Epithelial cell of prostate (primary cell): ENCODE measurements around the gene EGF.
"Not testable (repeated sequence)": the region's sequence is repeated elsewhere in the genome, so short reads cannot be mapped to it uniquely, and the experiment has no call there.

Experiments
- DNase-seq: peaks from one replicate; pipeline ENCODE4 v3.0.0-alpha.2; 2011; ENCODE audit warnings: low read depth, low spot score
- H3K27ac ChIP-seq: fragments of 450-650 bp; 2 replicates; pipeline ENCODE4 v1.5.1; 2017; ENCODE audit warnings: mild to moderate bottlenecking

Gene EGF

GRCh38 chr4:110019153-110019552 lies 106.5 kb downstream of the EGF start:
- DNase-seq: no peak
- H3K27ac ChIP-seq: no peak overlapping the region

DNA sequence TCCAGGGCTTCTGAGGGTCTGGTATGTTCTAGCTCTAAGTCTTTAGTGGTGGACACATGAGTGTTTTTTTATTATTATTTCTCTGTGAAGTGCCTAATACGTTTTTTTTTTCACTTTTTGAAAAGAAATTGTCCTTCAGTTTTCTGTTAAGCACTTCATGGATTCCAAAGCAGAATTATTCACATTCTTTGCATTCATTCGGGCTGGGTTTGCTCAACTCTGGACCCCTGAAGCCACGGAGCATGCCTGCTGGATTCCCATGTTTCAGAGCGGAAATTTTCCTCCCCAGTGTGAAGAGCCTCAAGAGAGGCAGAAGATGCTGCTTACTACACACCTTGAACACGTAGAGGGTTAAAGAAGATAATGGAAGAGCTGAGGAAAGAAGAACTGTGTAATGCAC lies 107.5 kb downstream of the EGF start:
- no peak for DNase-seq
- no peak overlapping the region for H3K27ac ChIP-seq

DNA sequence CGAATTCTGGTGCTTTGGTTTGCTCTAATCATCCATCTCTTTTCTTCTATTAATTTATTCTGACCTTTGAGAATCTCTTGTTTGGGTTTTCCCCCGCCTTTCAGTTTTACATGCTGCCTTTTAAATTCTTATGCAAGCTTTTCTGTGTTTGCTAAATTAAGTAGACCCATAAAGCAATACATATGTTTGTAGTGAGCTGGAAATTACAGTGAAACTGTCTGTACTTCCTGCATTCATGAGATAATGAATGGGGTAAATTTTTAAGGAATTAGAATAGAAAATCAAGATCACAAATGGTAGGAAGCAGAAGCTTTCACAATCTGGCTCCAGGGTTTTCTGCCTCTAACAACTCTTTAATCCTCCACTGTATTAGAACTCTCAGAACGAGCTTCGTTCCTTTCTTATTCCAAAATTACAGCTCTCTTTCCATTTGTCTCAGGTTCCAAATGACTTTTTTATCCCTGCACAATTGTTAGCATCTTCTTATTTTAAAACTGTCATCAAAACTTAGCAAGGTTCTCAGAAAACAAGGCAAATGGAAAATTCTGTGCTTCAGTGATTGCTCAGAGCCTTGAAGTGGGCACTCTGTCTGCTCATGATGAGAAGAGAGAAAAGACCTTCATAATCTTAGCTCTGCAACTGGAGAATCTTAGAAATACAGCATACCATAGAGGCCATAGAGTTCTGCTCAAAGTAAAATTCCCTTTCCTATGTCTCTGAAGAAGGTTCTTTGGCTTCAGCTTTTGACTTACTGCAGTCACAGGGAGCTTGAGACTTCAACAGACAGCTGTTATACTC lies 108.2 kb downstream of the EGF start:
- no peak overlapping the region for H3K27ac ChIP-seq
- DNase-seq: no peak

- no peak for DNase-seq
- no peak overlapping the region for H3K27ac ChIP-seq
Observed at GRCh38 chr4:110022457-110022856, 109.8 kb downstream of the EGF start.

DNA sequence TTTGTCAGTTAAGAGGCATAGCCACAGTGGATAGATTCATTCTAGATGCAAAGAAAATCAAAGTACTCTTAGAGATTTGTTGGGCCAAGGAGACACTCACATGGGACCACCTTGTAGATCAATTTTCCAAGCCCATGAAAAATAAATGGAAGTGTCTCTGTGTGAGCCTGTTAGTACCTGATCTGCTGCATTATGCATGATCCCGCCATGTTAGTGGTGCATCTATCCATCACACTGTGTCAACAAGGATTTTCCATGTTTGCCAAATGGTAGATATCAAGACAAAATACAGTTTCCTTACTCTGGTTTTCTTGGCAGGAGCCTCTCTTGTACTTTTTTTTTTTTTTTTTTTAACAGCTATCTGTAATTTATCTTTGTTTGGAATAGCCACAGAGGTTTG lies 112.4 kb downstream of the EGF start:
- DNase-seq: no peak
- H3K27ac ChIP-seq: no peak overlapping the region

DNA sequence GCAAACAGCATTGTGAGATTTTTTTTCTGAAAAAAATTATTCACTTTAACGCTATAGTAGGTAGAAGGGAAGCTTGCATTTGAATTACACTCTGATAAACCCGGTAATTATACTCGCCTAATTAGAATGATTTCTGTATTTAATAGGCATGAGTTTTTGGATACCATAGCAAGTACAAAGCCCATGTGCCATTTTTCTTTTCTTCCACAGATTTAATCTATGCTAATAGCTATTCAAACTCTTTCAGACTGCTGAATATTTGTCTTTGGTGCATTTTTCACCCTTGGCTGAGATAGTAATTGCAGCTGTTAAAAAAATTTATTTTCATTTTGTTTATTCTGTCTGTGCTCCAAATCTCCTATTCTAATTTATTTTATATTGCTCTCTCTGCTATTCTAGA lies 113.0 kb downstream of the EGF start:
- H3K27ac ChIP-seq: no peak overlapping the region
- DNase-seq: no peak

GRCh38 chr4:110032603-110033002 lies 119.9 kb downstream of the EGF start:
- DNase-seq: no peak
- H3K27ac ChIP-seq: no peak overlapping the region

- no peak overlapping the region for H3K27ac ChIP-seq
- DNase-seq: no peak
Observed at GRCh38 chr4:110033355-110034025, 120.8 kb downstream of the EGF start.

- H3K27ac ChIP-seq: no peak overlapping the region
- no peak for DNase-seq
Observed at GRCh38 chr4:110034026-110034393, 121.3 kb downstream of the EGF start.

DNA sequence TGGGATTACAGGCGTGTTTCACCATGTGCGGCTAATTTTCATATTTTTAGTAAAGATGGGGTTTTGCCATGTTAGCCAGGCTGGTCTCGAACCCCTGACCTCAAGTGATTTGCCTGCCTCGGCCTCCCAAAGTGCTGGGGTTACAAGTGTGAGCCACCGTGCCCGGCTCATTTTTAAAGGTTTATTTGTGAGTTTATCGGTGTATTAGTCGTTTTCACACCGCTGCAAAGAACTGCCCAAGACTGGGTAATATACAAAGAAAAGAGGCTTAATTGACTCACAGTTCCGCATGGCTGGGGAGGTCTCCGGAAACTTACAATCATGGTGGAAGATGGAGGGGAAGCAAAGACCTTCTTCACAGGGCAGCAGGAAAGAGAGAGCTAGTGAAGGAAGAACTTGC lies 126.5 kb downstream of the EGF start:
- DNase-seq, H3K27ac ChIP-seq: not testable (repeated sequence)

DNA sequence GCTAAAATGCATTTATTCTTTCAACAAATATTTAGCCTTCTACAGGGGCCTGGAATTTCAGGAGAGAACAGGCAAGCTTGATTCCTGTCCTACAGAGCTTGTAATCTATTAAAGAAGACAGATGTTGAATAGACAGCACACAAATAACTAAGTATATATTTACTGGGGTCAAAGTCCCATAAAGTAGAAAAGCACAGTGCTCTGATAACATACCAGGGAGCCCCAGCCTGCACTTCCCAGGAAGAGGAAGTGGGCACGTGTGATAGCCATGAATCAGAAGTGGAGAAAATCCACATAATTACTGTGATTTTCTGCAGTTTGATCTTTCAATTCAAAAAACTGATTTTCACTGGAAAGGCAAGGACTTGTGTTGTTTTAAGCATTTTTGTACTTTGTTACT lies 129.1 kb downstream of the EGF start:
- DNase-seq: no peak
- H3K27ac ChIP-seq: no peak overlapping the region

DNA sequence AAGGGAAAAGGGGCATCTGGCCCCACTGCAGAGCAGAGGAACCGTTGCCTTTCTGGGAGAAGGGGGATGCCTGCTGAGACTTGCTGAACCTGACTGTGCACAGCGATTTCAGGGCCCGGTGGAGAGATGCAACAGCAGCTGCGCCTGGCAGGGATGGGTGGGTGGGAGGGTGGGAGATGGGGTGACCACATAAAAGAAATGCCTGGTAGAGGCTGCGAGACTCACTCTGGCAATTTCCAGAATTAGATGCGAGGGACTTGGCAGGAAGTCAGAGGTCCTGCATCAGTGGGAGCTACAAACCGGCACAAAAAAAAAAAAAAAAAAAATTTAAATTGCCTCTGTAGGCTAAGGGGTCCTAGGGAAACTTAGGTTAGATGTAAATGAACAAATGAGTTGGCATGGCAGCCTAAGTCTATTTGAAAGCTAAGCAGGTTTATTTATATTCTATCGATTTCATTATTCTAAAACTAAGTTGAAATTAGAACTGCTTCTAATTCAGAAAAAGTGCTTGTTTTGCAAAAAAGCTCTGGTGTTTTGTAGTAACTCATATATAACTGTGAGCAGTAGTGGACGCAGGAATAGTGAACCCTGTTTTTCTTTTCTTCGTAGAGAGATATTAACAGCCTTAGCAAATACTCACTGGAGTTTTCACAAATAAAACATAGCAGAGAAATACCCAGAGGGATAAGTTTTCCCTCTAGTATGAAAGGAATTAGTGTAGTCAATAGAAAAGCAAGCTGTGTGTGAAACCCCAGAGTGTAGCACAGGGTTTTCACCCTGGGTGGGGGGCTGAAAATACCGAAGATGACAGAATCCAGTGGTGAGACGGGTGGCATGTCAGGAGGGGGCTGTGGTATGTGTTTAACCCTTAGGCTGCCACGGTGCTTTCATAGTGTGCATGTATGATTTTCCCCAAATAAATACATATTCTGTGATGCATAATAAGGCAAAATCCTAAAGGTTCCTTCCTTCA lies 130.1 kb downstream of the EGF start:
- no peak overlapping the region for H3K27ac ChIP-seq
- DNase-seq: no peak

- DNase-seq: no peak
- no peak overlapping the region for H3K27ac ChIP-seq
Observed at GRCh38 chr4:110046588-110047049, 133.9 kb downstream of the EGF start.

DNA sequence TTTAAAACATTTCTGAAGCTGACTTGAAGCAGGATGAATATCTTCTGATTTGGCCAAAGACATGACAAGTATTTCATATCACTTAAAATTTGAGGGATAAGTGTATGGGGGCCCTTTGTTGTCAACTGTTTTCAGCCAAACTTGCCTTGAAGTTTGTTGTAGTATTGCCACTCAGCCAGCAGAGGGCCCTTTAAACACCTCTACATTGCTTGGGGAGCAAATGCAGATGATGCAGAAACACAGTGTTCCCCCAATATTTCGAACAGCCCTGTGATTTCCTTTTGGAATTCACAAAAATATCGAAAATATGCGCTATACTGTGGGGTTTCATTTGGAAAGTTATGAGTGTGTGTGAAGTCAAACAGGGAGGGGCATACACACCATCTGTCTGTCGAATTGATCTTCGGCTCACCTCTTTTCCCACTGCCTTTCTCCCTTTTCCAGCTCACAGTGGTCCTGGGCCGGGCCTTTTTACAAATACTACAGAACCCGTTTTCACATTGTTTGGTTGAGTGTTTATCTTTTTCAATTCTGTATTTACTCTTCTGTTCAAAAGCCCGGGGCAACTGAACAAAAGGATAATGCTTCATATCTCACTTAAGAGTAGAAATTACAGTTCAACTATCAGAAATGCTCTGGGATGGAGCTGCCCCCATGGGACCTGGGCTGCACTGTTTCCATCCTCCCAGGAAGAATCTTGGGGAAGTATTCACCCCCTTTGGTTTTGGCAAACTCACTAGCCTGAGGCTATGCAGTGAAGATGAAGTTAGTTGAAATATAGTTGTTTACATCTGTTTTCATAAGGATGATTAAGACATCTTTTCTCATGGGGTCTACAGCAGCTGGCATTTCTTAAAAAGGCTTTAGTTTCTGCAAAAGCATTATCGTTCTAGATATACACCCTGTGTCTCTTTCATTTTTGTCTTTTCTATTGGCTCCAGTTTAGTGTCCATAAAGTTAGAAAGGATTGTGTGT lies 137.6 kb downstream of the EGF start:
- H3K27ac ChIP-seq: no peak overlapping the region
- DNase-seq: no peak

- H3K27ac ChIP-seq: no peak overlapping the region
- no peak for DNase-seq
Observed at GRCh38 chr4:110055158-110055768, 142.6 kb downstream of the EGF start.

- H3K27ac ChIP-seq: peak overlapping the region; percentile 25
- DNase-seq: no peak
Observed at GRCh38 chr4:110058677-110059076, 146.0 kb downstream of the EGF start.

DNA sequence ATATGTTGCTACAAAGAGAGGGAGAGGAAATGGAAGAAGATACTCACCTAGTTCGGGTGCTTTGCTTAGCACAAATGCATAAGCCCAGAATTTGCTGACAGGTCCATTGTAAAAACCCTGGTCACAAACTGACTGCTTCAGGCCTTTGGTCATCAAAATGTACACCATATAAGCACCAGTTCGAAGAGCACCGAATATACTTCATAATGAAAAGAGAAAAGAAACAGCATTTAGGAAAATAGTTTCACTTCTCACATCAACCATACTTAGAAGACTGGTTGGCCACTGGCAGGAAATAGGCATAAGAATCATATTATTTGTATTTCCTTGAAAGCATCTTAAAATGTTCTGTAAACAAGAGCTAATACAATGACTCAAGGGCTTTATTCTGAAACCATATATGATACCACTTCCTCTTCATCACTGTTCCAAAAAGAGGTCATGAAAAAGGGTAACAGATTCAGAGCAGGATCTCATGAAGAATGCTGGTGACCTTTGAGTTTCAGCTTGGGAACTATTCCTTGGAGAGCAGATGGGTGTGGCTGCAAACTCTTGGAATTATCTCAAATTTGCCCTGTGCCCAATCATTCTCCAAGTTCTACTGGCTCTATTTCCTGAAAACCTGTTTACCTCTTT lies 147.0 kb downstream of the EGF start:
- peak overlapping the region; percentile 25 for H3K27ac ChIP-seq
- DNase-seq: no peak

GRCh38 chr4:110061076-110061475 lies 148.4 kb downstream of the EGF start:
- no peak for DNase-seq
- H3K27ac ChIP-seq: no peak overlapping the region
